HG03066 (cell line): ENCODE data around the gene ZNF322.
"Not testable (repeated sequence)": the region's sequence is repeated elsewhere in the genome, so short reads cannot be mapped to it uniquely, and the experiment has no call there.

ENCODE experiments used
- ATAC-seq: cut with Tn5 transposase; IDR thresholded peaks from one replicate; pipeline ENCODE4 v1.9.1; 2021; ENCODE audit warnings: low read depth; ENCODE audit not compliant: unreplicated experiment

ZNF322 gene

GRCh38 chr6:26659042-26659999 lies at the start of gene ZNF322:
ZNF322 (minus strand) TSS chr6:26659746; CDS start chr6:26638553, 21,193 bp downstream.
- peak; percentile 98 for ATAC-seq

- ATAC-seq, result not testable (repeated sequence)
Measured at GRCh38 chr6:26705780-26706179, 46.2 kb upstream of the ZNF322 start.

GRCh38 chr6:26705352-26705751 lies 45.8 kb upstream of the ZNF322 start:
- not testable (repeated sequence) for ATAC-seq

GRCh38 chr6:26701023-26701747 lies 41.6 kb upstream of the ZNF322 start:
- not testable (repeated sequence) for ATAC-seq

- not testable (repeated sequence) for ATAC-seq
Measured at GRCh38 chr6:26697496-26697895, 38.0 kb upstream of the ZNF322 start.

- not testable (repeated sequence) for ATAC-seq
Measured at GRCh38 chr6:26689324-26689947, 29.9 kb upstream of the ZNF322 start.

GRCh38 chr6:26682435-26683042 lies 23.0 kb upstream of the ZNF322 start:
- not testable (repeated sequence) for ATAC-seq

- ATAC-seq, result not testable (repeated sequence)
Measured at GRCh38 chr6:26673287-26673686, 13.7 kb upstream of the ZNF322 start.

- not testable (repeated sequence) for ATAC-seq
Measured at GRCh38 chr6:26670558-26670957, 11.0 kb upstream of the ZNF322 start.

- not testable (repeated sequence) for ATAC-seq
Measured at GRCh38 chr6:26670003-26670402, 10.5 kb upstream of the ZNF322 start.

- peak; percentile 42 for ATAC-seq
Measured at GRCh38 chr6:26660000-26660361, 435 bp upstream of the ZNF322 start.

- no peak for ATAC-seq
Measured at GRCh38 chr6:26657256-26657655, 2.3 kb downstream of the ZNF322 start.

- no peak for ATAC-seq
Measured at GRCh38 chr6:26653007-26653406, 6.5 kb downstream of the ZNF322 start.

- no peak for ATAC-seq
Measured at GRCh38 chr6:26651133-26651781, 8.3 kb downstream of the ZNF322 start.

GRCh38 chr6:26646074-26646473 lies 13.5 kb downstream of the ZNF322 start:
- no peak for ATAC-seq

GRCh38 chr6:26640806-26641205 lies 18.7 kb downstream of the ZNF322 start:
- no peak for ATAC-seq

- ATAC-seq, result no peak
Measured at GRCh38 chr6:26629359-26629758, 30.2 kb downstream of the ZNF322 start.

GRCh38 chr6:26627843-26628242 lies 31.7 kb downstream of the ZNF322 start:
- no peak for ATAC-seq

- ATAC-seq, result no peak
Measured at GRCh38 chr6:26624557-26624956, 35.0 kb downstream of the ZNF322 start.

- no peak for ATAC-seq
Measured at GRCh38 chr6:26623339-26623859, 36.1 kb downstream of the ZNF322 start.
